Urinary bladder (tissue), 4 donors: ENCODE measurements around the gene FBXO30. TPM values are rescaled to one million over a fixed set of nuclear protein-coding genes. Genes with fewer than 3 reads are reported as not detected.

Source experiments
- DNase-seq: peaks from one replicate; pipeline ENCODE4 v3.0.0-alpha.2; 2015; ENCODE audit errors: extremely low spot score
- H3K27ac ChIP-seq: one replicate; pipeline ENCODE4 v1.5.1; 2013; ENCODE audit warnings: low read depth, mild to moderate bottlenecking, moderate library complexity
- H3K36me3 ChIP-seq: one replicate; pipeline ENCODE4 v1.6.1; 2013; ENCODE audit warnings: mild to moderate bottlenecking, moderate library complexity; ENCODE audit not compliant: insufficient read depth
- H3K4me1 ChIP-seq: one replicate; pipeline ENCODE4 v1.6.1; 2013; ENCODE audit warnings: mild to moderate bottlenecking, moderate library complexity; ENCODE audit not compliant: insufficient read depth
- H3K4me3 ChIP-seq: one replicate; pipeline ENCODE4 v1.5.1; 2013; ENCODE audit warnings: low read depth, low read length
- WGBS: extraction: QIAGEN DNeasy Blood & Tissue Kit; methylation state at CpG from one replicate; pipeline ENCODE4 v1.1.7; 2013; 5-methylcytosine and 5-hydroxymethylcytosine counted together
- polyA plus RNA-seq: library from polyadenylated mRNA; stranded (reverse); fragments of 200-250 nt; gene quantifications from one replicate; pipeline ENCODE4 v1.2.3, GENCODE V29; 2013
- total RNA-seq: library from RNA; depleted of rRNA; stranded (reverse); fragments of >200 nt; gene quantifications from one replicate; pipeline ENCODE4 v1.2.3, GENCODE V29; 2014
- donor health status: healthy with polysubstance abuse.
- donor health status: healthy.

FBXO30 gene
- total RNA-seq: 31.7 TPM
- polyA plus RNA-seq: 11.5 TPM

DNA sequence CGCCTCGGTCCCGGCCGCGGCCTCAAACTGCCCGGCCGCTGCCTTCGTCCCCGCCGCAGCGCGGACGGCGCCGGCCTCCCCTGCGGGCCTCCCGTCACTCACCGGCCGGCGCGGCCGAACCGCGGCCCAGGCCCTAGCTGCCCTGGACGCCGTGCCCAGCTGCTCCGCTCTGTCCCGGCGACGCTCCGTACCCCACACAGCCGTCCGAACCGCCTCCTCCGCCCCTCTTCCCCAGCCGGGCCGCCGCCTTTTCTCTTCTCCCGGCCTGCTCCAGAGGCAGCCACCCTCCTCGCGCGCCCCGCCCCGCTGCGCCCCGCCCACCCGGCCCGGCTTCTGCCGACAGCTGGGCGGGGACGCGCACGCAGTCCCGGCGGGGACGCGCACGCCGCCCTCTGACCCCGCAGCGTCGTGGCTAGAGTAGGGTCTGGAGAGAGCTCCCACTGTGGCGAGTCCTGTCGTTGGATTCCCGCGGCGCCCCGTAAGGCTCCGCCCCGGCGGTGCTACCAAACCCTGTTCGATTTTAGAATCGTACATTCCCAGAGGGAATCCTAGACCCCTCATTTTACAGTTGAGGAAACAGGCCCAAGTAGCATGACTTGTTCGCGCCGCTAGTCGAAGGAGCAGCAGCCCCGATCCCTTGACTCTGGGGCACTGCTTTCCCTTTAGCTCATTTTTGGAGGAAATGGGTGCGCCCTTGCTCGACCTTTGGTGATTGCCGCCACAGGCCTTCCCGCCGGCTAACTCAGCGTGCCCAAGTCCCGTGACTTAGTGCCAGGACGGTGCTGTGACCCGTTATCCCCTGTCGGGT lies at the start of gene FBXO30:
Gene FBXO30 (minus strand): TSS at position 295 of the 808 bp plus-strand sequence. CDS start 8,390 bp downstream, outside the sequence.
- whole genome bisulfite sequencing: under 1% methylated on average over 88 of the region's 88 CpGs
- DNase-seq: peak; percentile 55

DNA sequence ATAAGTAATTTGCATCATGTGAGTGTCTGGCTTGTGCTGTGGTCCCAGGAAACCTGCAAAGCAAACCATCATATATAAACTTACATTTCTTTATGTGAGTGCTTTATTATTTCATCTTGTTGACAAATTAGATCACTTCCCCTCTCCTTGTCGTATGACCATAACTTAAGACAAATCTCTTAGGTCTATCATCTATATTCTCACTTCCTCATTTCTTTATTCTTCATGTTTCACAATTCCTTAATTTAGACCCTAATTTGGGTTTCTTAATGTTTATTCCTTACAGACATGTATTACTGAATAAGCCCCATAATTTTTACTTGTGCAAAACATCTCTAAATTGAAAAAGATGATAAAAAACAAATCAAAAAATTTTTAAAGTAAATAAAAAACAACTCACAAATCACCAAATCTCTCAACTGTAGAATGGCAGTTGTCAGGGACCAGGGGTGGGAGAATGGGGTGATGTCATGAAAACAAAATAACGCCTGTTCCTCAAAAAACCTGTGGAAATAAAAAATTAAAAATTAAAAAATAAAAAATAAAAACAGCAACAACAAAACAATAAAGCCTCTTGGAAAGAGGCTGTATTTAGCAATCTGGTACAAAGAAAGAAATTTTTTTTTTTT lies 49.5 kb upstream of the FBXO30 start:
- Histone ChIP-seq H3K4me3 (no peak overlapping the region), H3K4me1 (no peaks in the 10 kb centered on the region), H3K27ac (no peak overlapping the region), H3K36me3 (no peaks in the 10 kb centered on the region)
- WGBS: 85% methylated on average over 2 of the region's 2 CpGs
- DNase-seq: no peak

More for the DNA sequence above, at the start of gene FBXO30:
- Histone ChIP-seq H3K4me3 (peak within 1 kb of the TSS; percentile 93), H3K36me3 (no peaks in the 10 kb centered on the region), H3K27ac (peak within 1 kb of the TSS; percentile 95), H3K4me1 (no peaks in the 10 kb centered on the region)

DNA sequence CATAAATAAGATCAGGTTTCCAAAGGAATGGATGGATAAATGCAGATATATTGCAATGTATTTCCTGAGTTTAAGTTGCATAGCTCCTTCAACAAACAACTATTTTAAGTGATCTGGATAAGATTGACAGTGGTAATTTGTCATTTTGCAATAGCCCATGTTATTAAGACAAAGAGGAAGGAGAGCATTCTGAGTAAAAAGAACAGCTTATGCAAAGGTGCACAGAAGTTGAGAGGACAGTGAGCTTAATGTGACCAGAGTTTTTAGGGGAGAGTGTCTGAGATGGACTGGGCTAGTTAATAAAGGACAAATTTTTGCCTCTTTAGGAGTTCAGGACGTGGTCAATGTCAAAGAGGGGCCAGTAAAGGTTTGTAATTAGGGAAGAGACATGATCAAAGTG lies 48.8 kb upstream of the FBXO30 start:
- no peaks in the 10 kb centered on the region for H3K36me3 ChIP-seq
- 74% methylated on average over 1 of the region's 1 CpG for WGBS
- H3K4me3 ChIP-seq: no peak overlapping the region

GRCh38 chr6:145860562-145860961 lies 46.0 kb upstream of the FBXO30 start:
- 100% methylated on average over 1 of the region's 1 CpG for WGBS
- no peak overlapping the region for H3K4me3 ChIP-seq
- no peak overlapping the region for H3K27ac ChIP-seq
- H3K36me3 ChIP-seq: no peaks in the 10 kb centered on the region
- DNase-seq: no peak
- H3K4me1 ChIP-seq: no peaks in the 10 kb centered on the region

More for the DNA sequence above, 48.8 kb upstream of the FBXO30 start:
- Histone ChIP-seq H3K27ac (no peak overlapping the region), H3K4me1 (no peaks in the 10 kb centered on the region)
- no peak for DNase-seq

- H3K4me3 ChIP-seq: no peak overlapping the region
- H3K36me3 ChIP-seq: no peaks in the 10 kb centered on the region
- H3K4me1 ChIP-seq: no peaks in the 10 kb centered on the region
- H3K27ac ChIP-seq: no peak overlapping the region
- no peak for DNase-seq
- WGBS: 83% methylated on average over 2 of the region's 2 CpGs
Measured at GRCh38 chr6:145850671-145851070, 36.1 kb upstream of the FBXO30 start.

DNA sequence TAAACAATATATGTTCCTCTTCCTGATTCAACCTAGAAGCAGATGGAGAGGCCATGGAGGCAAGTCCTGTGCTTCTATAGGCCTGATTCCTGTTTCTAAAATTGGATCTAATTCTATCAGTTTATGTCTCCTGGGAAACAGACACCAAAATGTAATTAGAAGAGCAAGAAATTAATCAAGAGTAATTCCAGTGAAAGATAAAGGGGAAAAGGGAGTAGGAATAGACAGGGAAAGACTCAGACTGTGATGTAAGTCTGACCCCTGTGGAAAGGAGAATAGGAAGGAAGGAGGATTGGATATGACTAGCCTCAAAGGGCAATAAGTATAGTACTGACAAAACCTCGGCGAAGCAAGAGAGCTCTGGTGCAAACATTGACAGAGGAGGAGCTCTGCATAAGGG lies 33.9 kb upstream of the FBXO30 start:
- H3K36me3 ChIP-seq: no peaks in the 10 kb centered on the region
- DNase-seq: no peak
- H3K4me3 ChIP-seq: no peak overlapping the region
- 93% methylated on average over 2 of the region's 2 CpGs for WGBS
- no peak overlapping the region for H3K27ac ChIP-seq
- no peaks in the 10 kb centered on the region for H3K4me1 ChIP-seq

DNA sequence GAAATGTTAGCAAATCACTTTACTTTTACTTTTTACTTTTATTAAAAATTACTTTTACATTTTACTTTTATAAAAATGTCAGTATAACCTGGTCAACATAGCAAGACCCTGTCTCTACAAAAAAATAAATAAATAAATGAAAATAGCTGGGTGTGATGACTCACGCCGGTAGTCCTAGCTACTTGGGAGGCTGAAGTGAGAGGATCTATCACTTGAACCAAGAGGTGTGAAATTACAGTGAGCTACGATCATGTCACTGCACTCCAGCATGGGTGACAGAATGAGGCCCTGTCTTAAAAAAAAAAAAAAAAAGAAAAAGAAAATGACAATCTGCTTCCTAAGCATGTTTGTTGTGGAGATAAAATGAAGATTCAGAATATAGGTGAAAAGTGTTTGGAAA lies 31.0 kb upstream of the FBXO30 start:
- WGBS: 96% methylated on average over 3 of the region's 3 CpGs
- H3K36me3 ChIP-seq: no peaks in the 10 kb centered on the region
- no peaks in the 10 kb centered on the region for H3K4me1 ChIP-seq
- H3K27ac ChIP-seq: no peak overlapping the region
- DNase-seq: no peak
- no peak overlapping the region for H3K4me3 ChIP-seq

GRCh38 chr6:145844933-145845540 lies 30.4 kb upstream of the FBXO30 start:
- 68% methylated on average over 4 of the region's 4 CpGs for WGBS
- Histone ChIP-seq H3K27ac (no peak overlapping the region), H3K4me1 (no peaks in the 10 kb centered on the region), H3K4me3 (no peak overlapping the region), H3K36me3 (no peaks in the 10 kb centered on the region)
- no peak for DNase-seq

- no peak overlapping the region for H3K4me3 ChIP-seq
- H3K36me3 ChIP-seq: no peaks in the 10 kb centered on the region
- WGBS: 62% methylated on average over 3 of the region's 3 CpGs
- no peak for DNase-seq
- no peaks in the 10 kb centered on the region for H3K4me1 ChIP-seq
- H3K27ac ChIP-seq: no peak overlapping the region
Measured at GRCh38 chr6:145842693-145843546, 28.3 kb upstream of the FBXO30 start.

- no peak overlapping the region for H3K4me3 ChIP-seq
- H3K36me3 ChIP-seq: no peaks in the 10 kb centered on the region
- no peaks in the 10 kb centered on the region for H3K4me1 ChIP-seq
- no peak for DNase-seq
- 88% methylated on average over 2 of the region's 2 CpGs for WGBS
- no peak overlapping the region for H3K27ac ChIP-seq
Measured at GRCh38 chr6:145841668-145842067, 27.1 kb upstream of the FBXO30 start.

DNA sequence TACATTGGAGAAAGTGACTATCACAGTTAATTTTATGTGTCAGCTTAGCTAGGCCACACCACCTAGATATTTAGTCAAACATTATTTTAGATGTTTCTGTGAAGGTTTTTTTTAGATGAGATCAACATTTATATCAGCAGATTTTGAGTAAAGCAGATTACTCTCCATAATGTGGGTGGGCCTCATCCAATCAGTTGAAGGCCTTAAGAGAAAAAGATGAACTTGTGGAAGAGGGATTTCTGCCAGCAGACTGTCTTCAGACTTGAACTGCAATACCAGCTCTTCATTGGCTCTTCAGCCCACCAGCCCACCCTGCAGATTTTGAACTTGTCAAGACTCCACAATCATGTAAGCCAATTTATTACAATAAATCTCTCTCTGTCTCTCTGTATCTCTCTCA lies 25.1 kb upstream of the FBXO30 start:
- H3K36me3 ChIP-seq: no peaks in the 10 kb centered on the region
- DNase-seq: no peak
- no peak overlapping the region for H3K4me3 ChIP-seq
- no peaks in the 10 kb centered on the region for H3K4me1 ChIP-seq
- H3K27ac ChIP-seq: no peak overlapping the region

GRCh38 chr6:145838305-145838704 lies 23.7 kb upstream of the FBXO30 start:
- DNase-seq: no peak
- WGBS: 97% methylated on average over 1 of the region's 1 CpG
- Histone ChIP-seq H3K4me1 (no peaks in the 10 kb centered on the region), H3K4me3 (no peak overlapping the region), H3K27ac (no peak overlapping the region), H3K36me3 (no peaks in the 10 kb centered on the region)

- 87% methylated on average over 1 of the region's 1 CpG for WGBS
- Histone ChIP-seq H3K4me1 (no peaks in the 10 kb centered on the region), H3K4me3 (no peak overlapping the region), H3K36me3 (no peaks in the 10 kb centered on the region), H3K27ac (no peak overlapping the region)
- DNase-seq: no peak
Measured at GRCh38 chr6:145836772-145837171, 22.2 kb upstream of the FBXO30 start.
